IMR-90 (cell line): ENCODE results near the gene TVP23C.

Experiments used
- CEBPB ChIP-seq: IDR thresholded peaks from 2 replicates; pipeline ENCODE4 v1.6.1; 2012; ENCODE audit warnings: low read depth, low read length, improper control_type of control experiment
- CTCF ChIP-seq: conservative IDR thresholded peaks from 2 replicates; pipeline ENCODE4 v1.5.1; 2012; ENCODE audit warnings: mild to moderate bottlenecking, low read depth, low read length, improper control_type of control experiment
- ELK1 ChIP-seq: fragments of 150-350 bp; IDR thresholded peaks from 2 replicates; pipeline ENCODE4 v1.6.1; 2016; ENCODE audit warnings: low read depth, mild to moderate bottlenecking, low read length, moderate library complexity, borderline replicate concordance
- FOS ChIP-seq: fragments of 150-350 bp; IDR thresholded peaks from 2 replicates; pipeline ENCODE4 v1.6.1; 2016; ENCODE audit warnings: low read depth, low read length
- MAFK ChIP-seq: IDR thresholded peaks from 2 replicates; pipeline ENCODE4 v1.6.1; 2012; ENCODE audit warnings: low read depth, low read length, improper control_type of control experiment
- MXI1 ChIP-seq: IDR thresholded peaks from 2 replicates; pipeline ENCODE4 v1.6.1; 2012; ENCODE audit warnings: low read depth, mild to moderate bottlenecking, low read length, moderate library complexity, borderline replicate concordance
- POLR2A ChIP-seq: IDR thresholded peaks from 2 replicates; pipeline ENCODE4 v1.6.1; 2012; ENCODE audit warnings: mild to moderate bottlenecking, low read depth, low read length
- RAD21 ChIP-seq: IDR thresholded peaks from 2 replicates; pipeline ENCODE4 v1.6.1; 2012; ENCODE audit warnings: low read length, improper control_type of control experiment
- RFX5 ChIP-seq: IDR thresholded peaks from 2 replicates; pipeline ENCODE4 v1.8.0; 2012; ENCODE audit warnings: low read depth, mild to moderate bottlenecking, low read length, moderate library complexity
- SMC3 ChIP-seq: fragments of 150-350 bp; IDR thresholded peaks from 2 replicates; pipeline ENCODE4 v1.6.1; 2016; ENCODE audit warnings: low read depth, mild to moderate bottlenecking, antibody characterized with exemption, low read length, moderate library complexity
- USF2 ChIP-seq: fragments of 150-350 bp; IDR thresholded peaks from 2 replicates; pipeline ENCODE4 v1.6.1; 2017; ENCODE audit warnings: mild to moderate bottlenecking, antibody characterized with exemption, low read length, low read depth

- TF ChIP-seq CTCF: no peak
- no peak for TF ChIP-seq USF2
- TF ChIP-seq ELK1: no peak
- TF ChIP-seq POLR2A: no peak
- TF ChIP-seq CEBPB: no peak
- no peak for TF ChIP-seq MAFK
- no peak for TF ChIP-seq RAD21
- TF ChIP-seq SMC3: no peak
- no peak for TF ChIP-seq RFX5
- TF ChIP-seq MXI1: no peak
- no peak for TF ChIP-seq FOS
These were observed 83.1 kb downstream of the TVP23C start for GRCh38 chr17:15480204-15480603.
